Stimulated activated memory B cell treated with anti-CD40 and anti-IgM and Interleukin-4, amounts not matched to agents 10 μg/mL and 1 μg/mL and 100 μg/mL, for 72 hours (primary cell): Measurements from ENCODE around the gene TERT.
"Not testable (repeated sequence)": the region's sequence is repeated elsewhere in the genome, so short reads cannot be mapped to it uniquely, and the experiment has no call there.

Experiments
- ATAC-seq: fragments of 150-1000 bp; cut with Tn5 transposase; 2 replicates; pipeline ENCODE4 v1.10.0; 2021
- H3K27ac Mint-ChIP-seq: one replicate; pipeline ENCODE4 v1.8.0; 2022; ENCODE audit warnings: mild to moderate bottlenecking, mixed read lengths
- H3K27me3 Mint-ChIP-seq: one replicate; pipeline ENCODE4 v1.8.0; 2022; ENCODE audit warnings: mixed read lengths
- H3K36me3 Mint-ChIP-seq: one replicate; pipeline ENCODE4 v1.8.0; 2022; ENCODE audit warnings: mixed read lengths
- H3K4me1 Mint-ChIP-seq: one replicate; pipeline ENCODE4 v1.8.0; 2022; ENCODE audit warnings: mixed read lengths
- H3K4me3 Mint-ChIP-seq: one replicate; pipeline ENCODE4 v1.8.0; 2022; ENCODE audit warnings: mild to moderate bottlenecking, moderate library complexity, mixed read lengths
- H3K9me3 Mint-ChIP-seq: one replicate; pipeline ENCODE4 v1.8.0; 2022; ENCODE audit warnings: mixed read lengths

Gene TERT

DNA sequence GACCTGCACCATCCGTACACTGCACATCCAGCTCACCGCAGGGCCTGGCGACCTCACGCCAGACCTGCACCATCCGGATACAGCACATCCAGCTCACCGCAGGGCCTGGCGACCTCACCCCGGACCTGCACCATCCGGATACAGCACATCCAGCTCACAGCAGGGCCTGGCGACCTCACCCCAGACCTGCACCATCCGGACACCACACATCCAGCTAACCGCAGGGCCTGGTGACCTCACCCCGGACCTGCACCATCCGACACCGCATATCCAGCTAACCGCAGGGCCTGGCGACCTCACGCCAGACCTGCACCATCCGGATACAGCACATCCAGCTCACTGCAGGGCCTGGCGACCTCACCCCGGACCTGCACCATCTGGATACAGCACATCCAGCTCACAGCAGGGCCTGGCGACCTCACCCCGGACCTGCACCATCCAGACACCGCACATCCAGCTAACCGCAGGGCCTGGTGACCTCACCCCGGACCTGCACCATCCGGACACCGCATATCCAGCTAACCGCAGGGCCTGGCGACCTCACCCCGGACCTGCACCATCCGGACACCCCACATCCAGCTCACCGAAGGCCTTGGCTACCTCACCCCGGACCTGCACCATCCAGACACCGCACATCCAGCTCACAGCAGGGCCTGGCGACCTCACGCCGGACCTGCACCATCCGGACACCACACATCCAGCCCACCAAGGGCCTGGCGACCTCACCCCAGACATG lies 11.7 kb downstream of the TERT start:
- not testable (repeated sequence) for H3K4me1 Mint-ChIP-seq, H3K36me3 Mint-ChIP-seq, H3K4me3 Mint-ChIP-seq, H3K27ac Mint-ChIP-seq, ATAC-seq, H3K27me3 Mint-ChIP-seq, H3K9me3 Mint-ChIP-seq

DNA sequence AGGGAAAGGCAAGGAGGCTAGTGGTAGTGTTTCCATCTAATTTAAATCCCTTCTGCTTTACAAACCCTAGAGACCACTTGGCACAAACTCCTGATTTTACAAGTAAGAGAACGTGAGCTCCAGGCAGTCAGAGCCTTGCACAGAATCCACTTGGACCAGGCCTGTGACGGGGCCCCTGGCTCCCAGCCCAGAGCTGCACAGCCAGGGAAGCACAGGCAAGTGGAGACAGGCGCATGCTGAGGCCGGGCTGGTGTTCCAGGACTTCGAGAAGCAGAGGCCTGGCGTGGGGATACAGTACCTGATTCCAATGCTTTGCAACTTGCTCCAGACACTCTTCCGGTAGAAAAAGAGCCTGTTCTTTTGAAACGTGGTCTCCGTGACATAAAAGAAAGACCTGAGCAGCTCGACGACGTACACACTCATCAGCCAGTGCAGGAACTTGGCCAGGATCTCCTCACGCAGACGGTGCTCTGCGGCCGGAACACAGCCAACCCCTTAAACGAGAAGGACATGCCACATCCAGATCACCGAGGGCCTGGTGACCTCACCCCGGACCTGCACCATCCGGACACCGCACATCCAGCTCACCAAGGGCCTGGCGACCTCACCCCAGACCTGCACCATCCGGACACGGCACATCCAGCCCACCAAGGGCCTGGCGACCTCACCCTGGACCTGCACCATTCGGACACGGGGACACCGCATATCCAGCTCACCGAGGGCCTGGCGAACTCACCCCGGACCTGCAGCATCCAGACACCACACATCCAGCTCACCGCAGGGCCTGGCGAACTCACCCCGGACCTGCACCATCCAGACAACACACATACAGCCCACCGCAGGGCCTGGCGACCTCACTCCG lies 12.5 kb downstream of the TERT start:
- no peak overlapping the region for H3K27ac Mint-ChIP-seq
- no peak for ATAC-seq
- no peaks in the 10 kb centered on the region for H3K4me1 Mint-ChIP-seq
- H3K9me3 Mint-ChIP-seq, result peaks cover 8% of the 10 kb centered on the region
- H3K36me3 Mint-ChIP-seq, result no peaks in the 10 kb centered on the region
- H3K27me3 Mint-ChIP-seq, result no peaks in the 10 kb centered on the region
- H3K4me3 Mint-ChIP-seq, result no peak overlapping the region

- no peak for ATAC-seq
- H3K36me3 Mint-ChIP-seq, result no peaks in the 10 kb centered on the region
These were observed 13.6 kb downstream of the TERT start for GRCh38 chr5:1281038-1281882.

GRCh38 chr5:1280177-1281037 lies 14.5 kb downstream of the TERT start:
- H3K36me3 Mint-ChIP-seq, result no peaks in the 10 kb centered on the region
- H3K27me3 Mint-ChIP-seq, result no peaks in the 10 kb centered on the region
- no peak overlapping the region for H3K27ac Mint-ChIP-seq
- no peak for ATAC-seq
- no peak overlapping the region for H3K4me3 Mint-ChIP-seq
- no peaks in the 10 kb centered on the region for H3K4me1 Mint-ChIP-seq
- H3K9me3 Mint-ChIP-seq, result peaks cover 8% of the 10 kb centered on the region

More at GRCh38 chr5:1281038-1281882, 13.6 kb downstream of the TERT start:
- H3K4me3 Mint-ChIP-seq, result no peak overlapping the region
- H3K4me1 Mint-ChIP-seq, result no peaks in the 10 kb centered on the region
- no peak overlapping the region for H3K27ac Mint-ChIP-seq
- H3K27me3 Mint-ChIP-seq, result no peaks in the 10 kb centered on the region
- H3K9me3 Mint-ChIP-seq, result peaks cover 8% of the 10 kb centered on the region

DNA sequence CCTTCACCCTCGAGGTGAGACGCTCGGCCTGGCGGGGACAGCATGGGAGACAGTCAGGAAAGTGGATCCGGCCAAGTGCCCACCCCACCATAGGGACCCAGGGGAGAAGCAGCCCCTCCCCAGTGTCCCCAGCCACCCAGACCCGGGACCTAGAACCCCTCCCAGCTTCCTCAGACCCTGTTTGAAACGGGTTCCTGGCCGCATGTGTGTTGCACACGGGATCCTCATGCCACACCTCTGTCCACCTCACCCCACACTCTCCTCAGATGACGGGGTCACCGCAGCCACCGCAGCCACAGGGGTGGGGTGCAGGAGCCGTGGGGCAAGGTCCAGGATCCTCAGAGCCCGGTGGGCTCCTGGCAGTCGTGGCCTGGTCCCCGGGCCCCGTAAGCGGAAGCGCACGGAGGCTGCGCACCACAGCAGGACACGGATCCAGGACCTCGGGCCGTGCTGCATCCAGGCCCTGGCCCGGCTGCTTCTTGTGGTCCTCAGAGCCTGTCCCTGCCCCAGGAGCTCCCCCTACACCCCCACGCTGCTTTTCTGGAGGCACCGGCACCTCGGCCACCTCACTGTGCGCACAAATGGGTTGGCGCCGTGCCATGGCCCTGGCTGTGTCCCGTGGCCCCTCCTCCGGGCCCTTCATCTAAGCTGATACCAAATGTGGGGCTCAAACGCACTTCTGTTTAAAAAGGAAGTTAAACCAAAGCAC lies 15.3 kb downstream of the TERT start:
- Mint-ChIP-seq H3K4me1 (no peaks in the 10 kb centered on the region), H3K36me3 (no peaks in the 10 kb centered on the region), H3K27ac (no peak overlapping the region), H3K27me3 (no peaks in the 10 kb centered on the region), H3K9me3 (peaks cover 8% of the 10 kb centered on the region), H3K4me3 (no peak overlapping the region)
- no peak for ATAC-seq

DNA sequence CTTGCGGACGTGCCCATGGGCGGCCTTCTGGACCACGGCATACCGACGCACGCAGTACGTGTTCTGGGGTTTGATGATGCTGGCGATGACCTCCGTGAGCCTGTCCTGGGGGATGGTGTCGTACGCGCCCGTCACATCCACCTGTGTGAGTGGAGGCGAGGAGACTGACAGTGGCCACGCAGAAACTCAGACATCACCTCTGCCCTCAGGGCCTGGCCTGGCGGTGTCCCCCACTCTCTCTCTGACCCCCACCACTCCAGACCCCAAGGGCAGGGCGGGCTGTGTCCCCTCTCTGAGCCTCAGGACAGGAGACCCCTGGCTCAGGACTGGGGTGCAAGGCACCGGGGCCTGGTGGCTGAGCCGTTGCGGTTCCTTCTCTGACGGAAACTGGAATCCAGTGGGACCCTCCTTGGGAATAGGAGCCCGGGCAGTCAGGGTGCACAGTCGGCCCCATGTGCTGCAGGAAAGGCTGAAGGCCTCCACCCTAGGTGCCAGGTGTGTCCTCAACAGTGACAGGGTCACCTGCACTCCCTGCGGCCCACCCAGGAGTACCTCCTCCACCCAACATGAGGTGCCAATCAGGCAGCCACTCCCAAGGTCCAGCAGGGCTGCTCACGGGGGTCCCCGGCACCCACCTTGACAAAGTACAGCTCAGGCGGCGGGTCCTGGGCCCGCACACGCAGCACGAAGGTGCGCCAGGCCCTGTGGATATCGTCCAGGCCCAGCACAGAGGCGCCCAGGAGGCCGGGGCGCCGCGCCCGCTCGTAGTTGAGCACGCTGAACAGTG lies 16.0 kb downstream of the TERT start:
- Mint-ChIP-seq H3K27me3 (no peaks in the 10 kb centered on the region), H3K27ac (no peak overlapping the region), H3K4me3 (no peak overlapping the region), H3K36me3 (no peaks in the 10 kb centered on the region), H3K4me1 (no peaks in the 10 kb centered on the region), H3K9me3 (peaks cover 8% of the 10 kb centered on the region)
- peak; percentile 32 for ATAC-seq

GRCh38 chr5:1278216-1278615 lies 16.7 kb downstream of the TERT start:
- H3K27ac Mint-ChIP-seq, result no peak overlapping the region

DNA sequence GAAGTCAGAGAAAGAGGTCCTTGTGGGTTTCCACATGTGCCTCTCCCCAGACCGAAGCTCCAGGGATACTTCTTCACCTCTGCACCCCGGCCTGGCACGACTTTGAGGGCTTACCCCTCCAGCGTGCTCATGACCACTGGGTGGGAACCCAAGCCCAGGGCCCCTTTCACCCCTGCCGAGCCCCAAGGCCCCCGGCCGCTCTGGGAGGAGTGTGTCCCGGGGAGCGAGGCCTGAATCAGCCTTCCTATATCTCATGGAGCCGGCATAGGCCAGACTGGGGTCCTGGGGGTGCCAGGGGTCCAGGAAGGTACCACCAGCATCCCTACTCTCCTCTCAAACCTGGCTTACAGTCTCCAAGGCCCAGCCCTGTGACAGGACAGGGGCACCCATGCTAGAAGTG lies 17.1 kb downstream of the TERT start:
- Mint-ChIP-seq H3K27ac (no peak overlapping the region), H3K4me1 (no peaks in the 10 kb centered on the region), H3K27me3 (no peaks in the 10 kb centered on the region), H3K36me3 (no peaks in the 10 kb centered on the region), H3K4me3 (no peak overlapping the region), H3K9me3 (peaks cover 8% of the 10 kb centered on the region)
- no peak for ATAC-seq

More at GRCh38 chr5:1278216-1278615, 16.7 kb downstream of the TERT start:
- Mint-ChIP-seq H3K4me3 (no peak overlapping the region), H3K27me3 (no peaks in the 10 kb centered on the region), H3K4me1 (no peaks in the 10 kb centered on the region), H3K9me3 (peaks cover 8% of the 10 kb centered on the region), H3K36me3 (no peaks in the 10 kb centered on the region)
- ATAC-seq, result no peak

GRCh38 chr5:1277331-1277730 lies 17.5 kb downstream of the TERT start:
- no peak for ATAC-seq
- Mint-ChIP-seq H3K4me1 (no peaks in the 10 kb centered on the region), H3K9me3 (peaks cover 8% of the 10 kb centered on the region), H3K27ac (no peak overlapping the region), H3K4me3 (no peak overlapping the region), H3K36me3 (no peaks in the 10 kb centered on the region), H3K27me3 (no peaks in the 10 kb centered on the region)

GRCh38 chr5:1276930-1277329 lies 17.9 kb downstream of the TERT start:
- no peaks in the 10 kb centered on the region for H3K4me1 Mint-ChIP-seq
- H3K9me3 Mint-ChIP-seq, result peaks cover 8% of the 10 kb centered on the region
- H3K4me3 Mint-ChIP-seq, result no peak overlapping the region
- no peaks in the 10 kb centered on the region for H3K27me3 Mint-ChIP-seq
- H3K36me3 Mint-ChIP-seq, result no peaks in the 10 kb centered on the region
- H3K27ac Mint-ChIP-seq, result no peak overlapping the region
- no peak for ATAC-seq

GRCh38 chr5:1275397-1276391 lies 19.2 kb downstream of the TERT start:
- not testable (repeated sequence) for H3K4me3 Mint-ChIP-seq, H3K36me3 Mint-ChIP-seq, H3K27ac Mint-ChIP-seq

DNA sequence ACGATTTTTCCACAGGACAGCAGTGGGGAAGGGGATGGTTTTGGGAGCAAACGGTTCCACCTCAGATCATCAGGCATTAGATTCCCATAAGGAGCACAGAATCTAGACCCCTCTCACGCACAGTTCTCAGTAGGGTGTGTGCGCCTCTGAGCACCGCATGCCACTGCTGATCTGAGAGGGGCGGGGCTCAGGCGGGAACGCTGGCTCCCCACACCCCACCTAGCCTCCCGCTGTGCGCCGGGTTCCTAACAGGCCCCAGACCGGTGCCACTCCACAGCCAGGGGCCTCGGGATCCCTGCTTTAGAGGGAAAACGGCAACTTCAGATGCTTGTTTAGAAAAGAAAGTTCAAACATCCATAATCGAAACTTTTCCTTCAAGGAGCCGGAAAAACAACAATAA lies 20.4 kb downstream of the TERT start:
- Mint-ChIP-seq H3K27ac (no peak overlapping the region), H3K4me3 (no peak overlapping the region), H3K27me3 (no peaks in the 10 kb centered on the region), H3K36me3 (no peaks in the 10 kb centered on the region), H3K9me3 (peaks cover 8% of the 10 kb centered on the region), H3K4me1 (no peaks in the 10 kb centered on the region)
- ATAC-seq, result no peak

More at GRCh38 chr5:1275397-1276391, 19.2 kb downstream of the TERT start:
- not testable (repeated sequence) for ATAC-seq, H3K9me3 Mint-ChIP-seq, H3K4me1 Mint-ChIP-seq, H3K27me3 Mint-ChIP-seq
